Hepatocyte (in vitro differentiated cells): ENCODE results near the gene ATP6V1B1. TPM values are rescaled to one million over a fixed set of nuclear protein-coding genes. Genes with fewer than 3 reads are reported as not detected.

Experiments
- DNase-seq: peaks from one replicate; pipeline ENCODE4 v3.0.0-alpha.2; 2016; ENCODE audit warnings: low spot score
- H2AFZ ChIP-seq: fragments of 200-600 bp; sonication (generic); 2 replicates; pipeline ENCODE4 v1.6.0; 2016; ENCODE audit warnings: antibody characterized with exemption, mild to moderate bottlenecking
- H3K27ac ChIP-seq: fragments of 200-600 bp; sonication (generic); 2 replicates; pipeline ENCODE4 v1.5.1; 2016; ENCODE audit warnings: mild to moderate bottlenecking
- H3K27me3 ChIP-seq: fragments of 200-600 bp; sonication (generic); 2 replicates; pipeline ENCODE4 v1.6.1; 2016
- H3K36me3 ChIP-seq: fragments of 200-600 bp; sonication (generic); replicated peaks from 2 replicates; pipeline ENCODE4 v1.5.1; 2016; ENCODE audit warnings: low read depth; ENCODE audit not compliant: insufficient read depth
- H3K4me1 ChIP-seq: fragments of 200-600 bp; sonication (generic); 2 replicates; pipeline ENCODE4 v1.5.1; 2016; ENCODE audit warnings: mild to moderate bottlenecking, moderate library complexity; ENCODE audit not compliant: insufficient read depth
- H3K4me2 ChIP-seq: fragments of 200-600 bp; sonication (generic); 2 replicates; pipeline ENCODE4 v1.6.0; 2016
- H3K4me3 ChIP-seq: fragments of 200-600 bp; sonication (generic); 2 replicates; pipeline ENCODE4 v1.5.1; 2016; ENCODE audit warnings: mild to moderate bottlenecking
- H3K79me2 ChIP-seq: fragments of 200-600 bp; sonication (generic); 2 replicates; pipeline ENCODE4 v1.6.0; 2017; ENCODE audit warnings: mild to moderate bottlenecking
- H3K9me2 ChIP-seq: fragments of 200-600 bp; sonication (generic); replicated peaks from 2 replicates; pipeline ENCODE4 v1.6.0; 2017; ENCODE audit warnings: mild to moderate bottlenecking; ENCODE audit not compliant: insufficient read depth
- H3K9me3 ChIP-seq: fragments of 200-600 bp; sonication (generic); 2 replicates; pipeline ENCODE4 v1.5.1; 2016; ENCODE audit warnings: low read depth, mild to moderate bottlenecking
- H4K20me1 ChIP-seq: fragments of 200-600 bp; sonication (generic); 2 replicates; pipeline ENCODE4 v1.6.0; 2016; ENCODE audit warnings: mild to moderate bottlenecking; ENCODE audit not compliant: insufficient read depth, poor library complexity, severe bottlenecking
- CTCF ChIP-seq: fragments of 200-600 bp; sonication (generic); IDR thresholded peaks from 2 replicates; pipeline ENCODE4 v1.5.1; 2016; ENCODE audit warnings: antibody characterized with exemption, mild to moderate bottlenecking; ENCODE audit not compliant: poor library complexity
- EZH2 ChIP-seq: fragments of 200-600 bp; sonication (generic); IDR thresholded peaks from 2 replicates; pipeline ENCODE4 v1.6.1; 2016; ENCODE audit warnings: antibody characterized with exemption, mild to moderate bottlenecking, borderline replicate concordance
- EZH2phosphoT487 ChIP-seq: fragments of 200-600 bp; sonication (generic); IDR thresholded peaks from one replicate; pipeline ENCODE4 v1.6.1; 2018; ENCODE audit warnings: antibody characterized with exemption, mild to moderate bottlenecking, low read depth, moderate library complexity; ENCODE audit not compliant: unreplicated experiment, severe bottlenecking
- WGBS: methylation state at CpG from one replicate; pipeline ENCODE4 v1.1.6; 2016; ENCODE audit warnings: low lambda C conversion rate; ENCODE audit errors: missing lambda C conversion rate; 5-methylcytosine and 5-hydroxymethylcytosine counted together
- polyA plus RNA-seq: library from polyadenylated mRNA; unstranded; fragments of >200 nt; fragmentation: Nextera tagmentation; extraction: Ambion mirVana; gene quantifications from 2 replicates; pipeline ENCODE4 v1.2.1, GENCODE V29; 2016
- total RNA-seq: library from RNA; depleted of rRNA; stranded (reverse); fragments of >200 nt; gene quantifications from 2 replicates; pipeline ENCODE4 v1.2.3, GENCODE V29; 2014

The ATP6V1B1 gene
- total and polyA plus RNA-seq, 2 experiments from 2014 or later: 1.7 to 2.9 TPM

GRCh38 chr2:70947556-70948184 is 12.0 kb downstream of the ATP6V1B1 start:
- peaks cover 3% of the 10 kb centered on the region for H3K4me1 ChIP-seq
- no peaks in the 10 kb centered on the region for H3K9me2 ChIP-seq
- TF ChIP-seq EZH2: no peak
- TF ChIP-seq CTCF: no peak
- no peak for TF ChIP-seq EZH2phosphoT487
- H3K27me3 ChIP-seq: peaks cover 47% of the 10 kb centered on the region
- H3K27ac ChIP-seq: no peak overlapping the region
- H3K9me3 ChIP-seq: no peaks in the 10 kb centered on the region
- no peaks in the 10 kb centered on the region for H4K20me1 ChIP-seq
- 43% methylated on average over 11 of the region's 11 CpGs for WGBS
- peak overlapping the region; percentile 74 for H3K4me2 ChIP-seq
- no peak for DNase-seq
- no peaks in the 10 kb centered on the region for H3K36me3 ChIP-seq
- no peaks in the 10 kb centered on the region for H3K79me2 ChIP-seq
- no peak overlapping the region for H3K4me3 ChIP-seq
- no peak overlapping the region for H2AFZ ChIP-seq

- Histone ChIP-seq H3K27me3 (peaks cover 55% of the 10 kb centered on the region), H3K79me2 (no peaks in the 10 kb centered on the region), H3K9me2 (no peaks in the 10 kb centered on the region), H3K36me3 (no peaks in the 10 kb centered on the region), H3K27ac (no peak overlapping the region), H3K4me2 (peak overlapping the region; percentile 74), H3K9me3 (no peaks in the 10 kb centered on the region), H2AFZ (peak overlapping the region; percentile 20), H3K4me1 (peaks cover 3% of the 10 kb centered on the region), H3K4me3 (no peak overlapping the region), H4K20me1 (no peaks in the 10 kb centered on the region)
- peak; percentile 87 for DNase-seq
- no peak for TF ChIP-seq EZH2phosphoT487
- TF ChIP-seq CTCF: peak; percentile 88
- TF ChIP-seq EZH2: no peak
- 10% methylated on average over 27 of the region's 27 CpGs for WGBS
These were observed 12.8 kb downstream of the ATP6V1B1 start for GRCh38 chr2:70948337-70949003.

- Histone ChIP-seq H3K36me3 (no peaks in the 10 kb centered on the region), H3K4me2 (no peak overlapping the region), H3K27ac (no peak overlapping the region), H3K27me3 (peaks cover 61% of the 10 kb centered on the region), H3K4me1 (peaks cover 3% of the 10 kb centered on the region), H3K9me2 (no peaks in the 10 kb centered on the region), H2AFZ (no peak overlapping the region), H3K79me2 (no peaks in the 10 kb centered on the region), H3K9me3 (no peaks in the 10 kb centered on the region), H4K20me1 (no peaks in the 10 kb centered on the region), H3K4me3 (no peak overlapping the region)
- DNase-seq: no peak
- 76% methylated on average over 11 of the region's 11 CpGs for WGBS
- TF ChIP-seq EZH2phosphoT487 (no peak), EZH2 (no peak), CTCF (no peak)
These were observed 13.4 kb downstream of the ATP6V1B1 start for GRCh38 chr2:70949086-70949485.
